Endothelial cell of hepatic sinusoid (primary cell): ENCODE measurements around the gene EIF4A3.

Experiments
- in situ Hi-C: cut with HindIII; loops from 2 replicates; pipeline ENCODE4 v1.10.0; 2017; ENCODE audit warnings: low sequenced_read_pairs

EIF4A3 gene

GRCh38 chr17:80138856-80139426 lies 8.0 kb downstream of the EIF4A3 start:
- in situ Hi-C loops: loop anchor here (5.0 kb wide), 1 partner anchor 78 kb away; no protein-coding TSS in a partner anchor

GRCh38 chr17:80137131-80137530 lies 9.8 kb downstream of the EIF4A3 start:
- in situ Hi-C loops: loop anchor here (5.0 kb wide), 1 partner anchor 80 kb away; no protein-coding TSS in a partner anchor

- in situ Hi-C loops: no loop called here
Observed at GRCh38 chr17:80133626-80133970, 13.3 kb downstream of the EIF4A3 start.

DNA sequence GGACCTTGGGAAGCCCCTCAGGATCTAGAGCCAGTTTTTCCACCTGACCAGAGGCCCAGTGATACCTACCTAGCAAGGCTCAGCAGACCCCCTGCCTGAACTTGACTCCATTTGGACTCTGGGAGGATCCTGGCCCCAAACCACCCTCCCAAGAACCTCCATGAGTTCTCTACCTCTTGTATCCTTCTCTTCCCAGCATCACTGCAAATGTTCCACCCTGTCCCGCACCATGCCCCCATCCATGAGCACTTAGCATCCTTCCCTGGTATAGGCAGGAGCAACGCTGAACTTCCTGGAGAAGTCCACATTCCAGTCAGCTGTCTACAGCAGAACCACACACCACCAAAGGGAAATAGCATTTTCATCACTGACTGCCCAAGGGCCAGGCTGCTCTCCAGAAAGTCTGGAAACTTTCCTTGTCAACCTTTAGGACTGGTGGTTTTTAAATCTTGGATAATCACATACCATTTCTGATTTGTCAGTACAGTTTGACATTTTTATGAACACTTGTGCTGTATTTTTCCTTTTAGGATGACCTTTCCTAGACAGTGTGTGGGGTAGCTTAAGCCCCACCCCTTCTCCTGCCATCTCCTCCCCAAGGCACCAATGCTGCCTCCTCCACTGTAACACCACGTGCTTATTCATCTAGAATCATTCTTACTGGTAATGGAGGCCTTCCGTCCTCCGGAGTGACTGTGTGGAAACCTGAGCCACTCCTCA lies 13.9 kb downstream of the EIF4A3 start:
- in situ Hi-C loops: no loop called here

DNA sequence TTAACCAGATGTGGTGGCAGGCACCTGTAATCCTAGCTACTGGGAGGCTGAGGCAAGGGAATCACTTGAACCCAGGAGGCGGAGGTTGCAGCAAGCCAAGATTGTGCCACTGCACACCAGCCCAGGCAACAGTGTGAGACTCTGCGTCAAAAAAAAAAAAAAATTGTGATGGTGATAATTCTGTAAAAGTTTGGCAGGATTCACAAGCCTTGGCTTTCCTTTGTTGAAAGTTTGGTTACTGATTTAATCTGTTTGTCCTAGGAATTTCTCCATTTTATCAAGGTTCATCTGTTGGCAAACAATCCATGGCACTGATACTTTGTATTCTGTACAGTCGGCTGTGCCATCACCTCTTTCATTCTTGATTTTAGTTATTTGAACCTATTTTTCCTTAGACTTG lies 15.9 kb downstream of the EIF4A3 start:
- in situ Hi-C loops: no loop called here

DNA sequence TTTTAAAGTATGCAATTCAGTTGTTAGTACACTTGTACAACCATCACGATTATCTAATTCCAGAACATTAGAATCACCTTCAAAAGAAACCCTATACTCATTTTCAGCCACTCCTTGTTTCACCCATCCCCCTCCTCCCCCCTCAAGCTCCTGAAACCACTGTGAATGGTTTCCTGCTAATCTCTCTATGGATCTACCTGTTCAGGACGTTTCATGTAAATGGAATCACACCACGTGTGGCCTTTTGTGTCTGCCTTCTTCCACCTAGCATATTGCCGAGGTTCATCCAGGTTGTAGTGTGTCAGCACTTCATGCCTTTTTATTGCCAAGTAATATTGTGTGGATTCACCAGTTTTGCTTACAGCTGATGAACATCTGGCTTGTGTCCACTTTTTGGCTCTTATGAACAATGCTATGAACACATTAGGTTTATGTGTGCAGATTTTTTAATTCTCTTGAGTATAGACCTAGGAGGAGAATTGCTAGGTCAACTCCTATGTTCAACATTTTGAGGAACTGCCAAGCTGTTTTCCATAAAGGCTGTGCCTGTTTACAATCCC lies 17.8 kb downstream of the EIF4A3 start:
- in situ Hi-C loops: loop anchor here (5.0 kb wide), 1 partner anchor 62 kb away; no protein-coding TSS in a partner anchor

- in situ Hi-C loops: loop anchor here (5.0 kb wide), 1 partner anchor 59 kb away; no protein-coding TSS in a partner anchor
Observed at GRCh38 chr17:80126449-80126715, 20.5 kb downstream of the EIF4A3 start.

DNA sequence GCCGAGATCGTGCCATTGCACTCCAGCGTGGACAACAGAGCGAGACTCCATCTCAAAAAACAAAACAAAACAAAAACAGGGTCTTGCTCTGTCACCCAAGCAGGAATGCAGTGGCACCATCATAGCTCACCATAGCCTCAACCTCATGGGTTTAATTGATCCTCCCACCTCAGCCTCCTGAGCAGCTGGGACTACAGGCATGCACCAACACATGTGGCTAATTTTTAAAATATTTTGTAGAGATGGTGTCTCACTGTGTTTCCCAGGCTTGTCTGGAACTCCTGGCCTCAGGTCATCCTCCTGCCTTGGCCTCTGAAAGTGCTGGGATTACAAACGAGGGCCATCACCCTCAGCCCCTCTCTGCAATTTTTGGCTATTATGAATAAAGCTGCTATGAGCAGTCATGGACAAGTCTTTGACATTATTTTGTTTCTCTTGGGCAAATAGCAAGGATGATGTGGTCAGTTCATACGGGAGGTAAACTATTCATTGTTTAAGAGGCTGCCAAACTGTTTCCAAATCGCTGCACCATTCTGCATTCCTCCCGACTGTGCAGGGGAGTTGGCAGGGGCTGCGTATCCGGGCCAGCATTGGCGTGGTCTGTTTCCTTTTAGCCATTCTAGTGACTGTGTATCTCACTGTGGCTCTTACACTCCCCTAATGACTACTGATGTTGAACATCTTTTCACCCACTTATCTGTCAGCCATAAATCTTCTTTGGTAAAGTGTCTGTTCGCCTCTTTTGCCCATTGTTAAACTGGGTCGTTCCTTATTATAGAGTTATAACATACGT lies 21.1 kb downstream of the EIF4A3 start:
- in situ Hi-C loops: loop anchor here (5.0 kb wide), 1 partner anchor 59 kb away; no protein-coding TSS in a partner anchor

DNA sequence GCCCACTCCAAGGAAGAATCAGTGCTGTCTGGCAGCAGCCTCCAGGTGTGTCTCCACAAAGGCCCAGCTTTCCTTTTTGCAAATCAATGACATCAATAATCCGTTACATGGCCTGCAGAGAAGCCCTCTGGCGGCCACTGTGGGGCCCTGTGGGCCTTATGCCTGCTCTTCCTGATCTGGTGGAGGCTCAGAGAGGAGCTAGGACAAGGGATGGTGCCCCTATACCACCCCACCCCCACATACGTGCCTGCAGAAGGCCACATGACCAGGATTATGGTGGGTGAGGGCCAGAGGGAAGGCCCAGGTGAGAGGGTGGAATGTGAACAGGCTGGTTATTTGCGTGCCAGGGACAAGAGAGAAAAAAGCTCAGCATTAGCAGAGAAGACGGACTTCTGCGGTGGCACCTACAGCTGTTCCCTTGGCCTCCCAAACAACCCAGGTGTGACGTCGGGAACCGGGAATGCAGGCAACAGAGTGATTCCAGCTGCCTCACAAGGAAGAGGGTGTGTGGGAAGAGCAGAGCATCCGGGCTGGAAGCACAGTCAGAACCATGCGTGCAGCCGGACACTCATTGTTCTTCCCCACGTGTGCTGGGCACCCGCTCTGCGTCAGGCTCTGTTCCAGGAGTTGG lies 22.5 kb downstream of the EIF4A3 start:
- in situ Hi-C loops: no loop called here

- in situ Hi-C loops: no loop called here
Observed at GRCh38 chr17:80123791-80124190, 23.1 kb downstream of the EIF4A3 start.

DNA sequence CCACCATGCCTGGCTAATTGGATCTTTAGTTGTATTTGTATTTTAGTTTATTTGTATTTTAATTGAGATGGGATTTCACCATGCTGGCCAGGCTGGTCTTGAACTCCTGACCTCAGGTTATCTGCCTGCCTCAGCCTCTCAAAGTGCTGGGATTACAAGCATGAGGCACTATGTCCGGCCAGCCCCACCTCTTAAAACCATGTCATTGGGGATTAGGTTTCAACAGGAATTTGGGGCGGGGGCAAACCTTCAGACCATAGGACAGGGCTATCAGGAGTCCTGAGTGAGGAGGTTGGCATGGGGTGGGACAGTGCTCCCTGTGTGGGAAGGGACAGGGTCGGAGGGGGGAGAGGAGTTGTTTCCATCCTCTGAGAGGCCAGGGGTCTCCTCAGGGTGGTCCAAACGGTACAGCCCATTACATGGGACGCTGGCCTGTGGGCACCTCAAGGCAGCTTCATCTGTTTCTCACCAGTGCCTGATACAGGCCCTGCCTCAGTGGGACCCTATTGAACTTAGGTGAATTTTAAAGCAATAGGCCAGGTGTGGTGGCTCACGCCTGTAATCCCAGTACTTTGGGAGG lies 23.9 kb downstream of the EIF4A3 start:
- in situ Hi-C loops: no loop called here

GRCh38 chr17:80122026-80122575 lies 24.8 kb downstream of the EIF4A3 start:
- in situ Hi-C loops: no loop called here

DNA sequence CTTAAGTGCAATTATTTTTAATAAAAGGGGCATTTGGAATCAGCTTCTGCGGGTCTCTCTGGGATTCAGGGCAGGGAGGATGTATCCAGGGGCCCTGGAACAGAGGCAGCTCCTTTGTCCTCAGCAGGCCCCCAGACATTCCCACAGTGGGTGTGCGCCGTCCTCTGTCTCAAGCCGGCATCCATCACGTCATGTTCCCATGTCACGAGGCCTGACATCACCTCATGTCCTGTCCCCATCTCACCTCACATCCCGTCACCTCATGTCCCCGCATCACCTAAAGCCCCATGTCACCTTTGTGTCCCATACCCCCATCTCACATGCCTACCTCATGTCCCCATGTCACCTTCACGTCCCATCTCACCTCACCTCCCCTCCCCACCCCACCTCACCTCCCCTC lies 27.1 kb downstream of the EIF4A3 start:
- in situ Hi-C loops: no loop called here

GRCh38 chr17:80119271-80119791 lies 27.6 kb downstream of the EIF4A3 start:
- in situ Hi-C loops: no loop called here

- in situ Hi-C loops: no loop called here
Observed at GRCh38 chr17:80118601-80119270, 28.2 kb downstream of the EIF4A3 start.

- in situ Hi-C loops: no loop called here
Observed at GRCh38 chr17:80117491-80118401, 29.2 kb downstream of the EIF4A3 start.

GRCh38 chr17:80116921-80117380 lies 30.0 kb downstream of the EIF4A3 start:
- in situ Hi-C loops: no loop called here

- in situ Hi-C loops: no loop called here
Observed at GRCh38 chr17:80116276-80116920, 30.5 kb downstream of the EIF4A3 start.
